Neuronal stem cell (in vitro differentiated cells): ENCODE results near the gene RABL2A.
"Not testable (repeated sequence)": the region's sequence is repeated elsewhere in the genome, so short reads cannot be mapped to it uniquely, and the experiment has no call there.

Source experiments
- DNase-seq: peaks from one replicate; pipeline ENCODE4 v3.0.0-alpha.2; 2013; ENCODE audit warnings: low spot score
- H2AFZ ChIP-seq: one replicate; pipeline ENCODE4 v1.6.1; 2013; ENCODE audit warnings: mild to moderate bottlenecking, low read length, inconsistent platforms
- H2AK5ac ChIP-seq: 2 replicates; pipeline ENCODE4 v1.6.1; 2013; ENCODE audit warnings: low read depth, mild to moderate bottlenecking, inconsistent platforms, low read length, moderate library complexity, mixed read lengths
- H2BK120ac ChIP-seq: 2 replicates; pipeline ENCODE4 v1.6.1; 2013; ENCODE audit warnings: low read depth, mild to moderate bottlenecking, inconsistent platforms, low read length, moderate library complexity, mixed read lengths
- H2BK12ac ChIP-seq: one replicate; pipeline ENCODE4 v1.6.1; 2013; ENCODE audit warnings: low read length, inconsistent platforms
- H2BK15ac ChIP-seq: 2 replicates; pipeline ENCODE4 v1.6.1; 2013; ENCODE audit warnings: mild to moderate bottlenecking, low read length, inconsistent platforms, mixed read lengths
- H2BK5ac ChIP-seq: one replicate; pipeline ENCODE4 v1.6.1; 2013; ENCODE audit warnings: inconsistent platforms, mild to moderate bottlenecking, low read length, moderate library complexity
- H3K14ac ChIP-seq: one replicate; pipeline ENCODE4 v1.6.1; 2013; ENCODE audit warnings: low read length, inconsistent platforms
- H3K18ac ChIP-seq: 2 replicates; pipeline ENCODE4 v1.6.1; 2013; ENCODE audit warnings: low read length, inconsistent platforms
- H3K23ac ChIP-seq: 2 replicates; pipeline ENCODE4 v1.6.1; 2013; ENCODE audit warnings: low read depth, mild to moderate bottlenecking, mixed read lengths, low read length, inconsistent platforms; ENCODE audit not compliant: poor library complexity
- H3K27ac ChIP-seq: replicated peaks from 3 replicates; pipeline ENCODE4 v1.5.1; 2013; ENCODE audit warnings: low read length, inconsistent platforms
- H3K27me3 ChIP-seq, 3 experiments: 2 replicates each; pipeline ENCODE4 v1.6.1; 2013; ENCODE audit warnings: low read length in 3 of 3, mild to moderate bottlenecking in 2 of 3, inconsistent platforms in 1 of 3, low read depth in 1 of 3, mixed read lengths in 1 of 3, moderate library complexity in 1 of 3; ENCODE audit not compliant: control insufficient read depth in 3 of 3, insufficient read depth in 3 of 3
- H3K36me3 ChIP-seq, 2 donors: replicated peaks in 1 of 2; 2 replicates each; pipeline ENCODE4 v1.6.1; 2013; ENCODE audit warnings: low read length in 2 of 2; ENCODE audit not compliant: control insufficient read depth in 2 of 2, insufficient read depth in 2 of 2
- H3K4ac ChIP-seq: 2 replicates; pipeline ENCODE4 v1.6.1; 2013; ENCODE audit warnings: inconsistent platforms, mild to moderate bottlenecking, low read length, moderate library complexity
- H3K4me1 ChIP-seq, 2 donors: 1 replicate in 1 of 2; 2 replicates in 1 of 2; pipeline ENCODE4 v1.6.1; 2013; ENCODE audit warnings: low read length in 2 of 2, low read depth in 1 of 2; ENCODE audit not compliant: control insufficient read depth in 2 of 2, insufficient read depth in 1 of 2
- H3K4me2 ChIP-seq: one replicate; pipeline ENCODE4 v1.6.1; 2013; ENCODE audit warnings: mild to moderate bottlenecking, low read length, inconsistent platforms; ENCODE audit not compliant: insufficient read depth, poor library complexity, severe bottlenecking
- H3K4me3 ChIP-seq, 2 donors: 2 replicates each; pipeline ENCODE4 v1.5.1; 2013; ENCODE audit warnings: low read length in 2 of 2, mild to moderate bottlenecking in 2 of 2, inconsistent platforms in 1 of 2, moderate library complexity in 1 of 2
- H3K79me1 ChIP-seq: one replicate; pipeline ENCODE4 v1.6.1; 2013; ENCODE audit warnings: low read depth, mild to moderate bottlenecking, inconsistent platforms, low read length, moderate library complexity
- H3K9ac ChIP-seq: one replicate; pipeline ENCODE4 v1.6.1; 2013; ENCODE audit warnings: mild to moderate bottlenecking, low read depth, low read length, inconsistent platforms; ENCODE audit not compliant: poor library complexity
- H3K9me3 ChIP-seq, 2 donors: replicated peaks in 1 of 2; 2 replicates each; pipeline versions ENCODE3 to v1.6.1; 2013; ENCODE audit warnings: low read length in 2 of 2, mild to moderate bottlenecking in 2 of 2, inconsistent platforms in 1 of 2, low read depth in 1 of 2, mixed read lengths in 1 of 2, moderate library complexity in 1 of 2; ENCODE audit not compliant: control insufficient read depth in 2 of 2, insufficient read depth in 1 of 2
- H4K8ac ChIP-seq: one replicate; pipeline ENCODE4 v1.6.1; 2013; ENCODE audit warnings: low read depth, mild to moderate bottlenecking, inconsistent platforms, low read length, moderate library complexity
- H4K91ac ChIP-seq: one replicate; pipeline ENCODE4 v1.6.1; 2013; ENCODE audit warnings: low read length, low read depth, mild to moderate bottlenecking, inconsistent platforms; ENCODE audit not compliant: poor library complexity
- WGBS, 2 donors: extraction: QIAGEN DNeasy Blood & Tissue Kit; methylation state at CpG; one replicate each; pipeline ENCODE4 v1.1.7; 2013; ENCODE audit warnings: missing lambda C conversion rate in 2 of 2, mixed read lengths in 1 of 2; ENCODE audit not compliant: insufficient read length in 2 of 2, insufficient replicate concordance in 1 of 2; ENCODE audit errors: extremely low coverage in 2 of 2; 5-methylcytosine and 5-hydroxymethylcytosine counted together

The RABL2A gene

DNA sequence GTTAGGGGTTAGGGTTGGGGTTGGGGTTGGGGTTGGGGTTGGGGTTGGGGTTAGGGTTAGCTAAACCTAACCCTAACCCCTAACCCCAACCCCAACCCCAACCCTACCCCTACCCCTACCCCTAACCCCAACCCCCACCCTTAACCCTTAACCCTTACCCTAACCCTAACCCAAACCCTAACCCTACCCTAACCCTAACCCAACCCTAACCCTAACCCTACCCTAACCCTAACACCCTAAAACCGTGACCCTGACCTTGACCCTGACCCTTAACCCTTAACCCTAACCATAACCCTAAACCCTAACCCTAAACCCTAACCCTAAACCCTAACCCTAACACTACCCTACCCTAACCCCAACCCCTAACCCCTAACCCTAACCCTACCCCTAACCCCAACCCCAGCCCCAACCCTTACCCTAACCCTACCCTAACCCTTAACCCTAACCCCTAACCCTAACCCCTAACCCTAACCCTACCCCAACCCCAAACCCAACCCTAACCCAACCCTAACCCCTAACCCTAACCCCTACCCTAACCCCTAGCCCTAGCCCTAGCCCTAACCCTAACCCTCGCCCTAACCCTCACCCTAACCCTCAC is 24.1 kb upstream of the RABL2A start:
- Histone ChIP-seq H3K27ac (no peak overlapping the region), H3K14ac (no peak overlapping the region), H3K36me3 (no peaks in the 10 kb centered on the region)

GRCh38 chr2:113603467-113604084 is 23.5 kb upstream of the RABL2A start:
- H3K14ac ChIP-seq, H3K4ac ChIP-seq, H3K36me3 ChIP-seq, H2AK5ac ChIP-seq, H3K27me3 ChIP-seq, H3K18ac ChIP-seq, H2BK15ac ChIP-seq, H3K9ac ChIP-seq, H2BK120ac ChIP-seq, H3K79me1 ChIP-seq, H3K4me2 ChIP-seq, H3K4me1 ChIP-seq, DNase-seq, H2BK12ac ChIP-seq, H3K9me3 ChIP-seq, H3K23ac ChIP-seq, H4K91ac ChIP-seq, H2BK5ac ChIP-seq, H3K27ac ChIP-seq, H4K8ac ChIP-seq: not testable (repeated sequence)
- peak overlapping the region; percentile 51 to 78 for H3K4me3 ChIP-seq
- peak overlapping the region; percentile 82 for H2AFZ ChIP-seq
- no CpG with 5 or more reads among the region's 84 CpGs for WGBS, 2 donors

More for the DNA sequence above, 24.1 kb upstream of the RABL2A start:
- Histone ChIP-seq H3K4me3 (peak overlapping the region; percentile 51 to 78), H2BK120ac (no peak overlapping the region), H3K27me3 (no peaks in the 10 kb centered on the region), H3K9me3 (no peaks in the 10 kb centered on the region), H2BK12ac (no peak overlapping the region), H3K23ac (no peak overlapping the region), H2BK15ac (no peak overlapping the region), H3K4ac (no peak overlapping the region), H3K18ac (no peak overlapping the region), H4K91ac (no peak overlapping the region), H4K8ac (no peak overlapping the region), H3K4me1 (no peaks in the 10 kb centered on the region), H2AFZ (peak overlapping the region; percentile 82), H2BK5ac (no peak overlapping the region), H3K9ac (no peak overlapping the region), H2AK5ac (no peak overlapping the region), H3K4me2 (no peak overlapping the region), H3K79me1 (no peaks in the 10 kb centered on the region)
- 100% methylated on average over 1 of the region's 2 CpGs; no CpG with 5 or more reads in 1 of the 2 donors for WGBS, 2 donors
- DNase-seq = no peak

GRCh38 chr2:113604085-113604477 is 23.0 kb upstream of the RABL2A start:
- WGBS, 2 donors = no CpG with 5 or more reads among the region's 20 CpGs

GRCh38 chr2:113604661-113605060 is 22.4 kb upstream of the RABL2A start:
- H3K4me3 ChIP-seq, DNase-seq, H3K36me3 ChIP-seq, H2BK12ac ChIP-seq, H3K4me1 ChIP-seq, H3K14ac ChIP-seq, H3K27me3 ChIP-seq, H3K9me3 ChIP-seq, H3K4ac ChIP-seq, H2BK120ac ChIP-seq, H3K18ac ChIP-seq, H2BK5ac ChIP-seq, H2BK15ac ChIP-seq, H3K79me1 ChIP-seq, H4K8ac ChIP-seq, H3K27ac ChIP-seq, H3K9ac ChIP-seq, H2AK5ac ChIP-seq, H3K4me2 ChIP-seq, H3K23ac ChIP-seq, H4K91ac ChIP-seq: not testable (repeated sequence)
- no CpG with 5 or more reads among the region's 5 CpGs for WGBS, 2 donors
- H2AFZ ChIP-seq = peak overlapping the region; percentile 66

More at GRCh38 chr2:113604085-113604477, 23.0 kb upstream of the RABL2A start:
- not testable (repeated sequence) for H4K91ac ChIP-seq, H3K14ac ChIP-seq, H2BK5ac ChIP-seq, H3K4me1 ChIP-seq, H2AK5ac ChIP-seq, H3K27ac ChIP-seq, H3K4me2 ChIP-seq, H3K27me3 ChIP-seq, H3K79me1 ChIP-seq, H3K9ac ChIP-seq, H2BK12ac ChIP-seq, H4K8ac ChIP-seq, H3K36me3 ChIP-seq, H3K4ac ChIP-seq, DNase-seq, H2BK120ac ChIP-seq, H3K23ac ChIP-seq, H3K9me3 ChIP-seq, H2BK15ac ChIP-seq
- Histone ChIP-seq H3K18ac (peak overlapping the region; percentile 17), H2AFZ (peak overlapping the region; percentile 77), H3K4me3 (peak overlapping the region in 1 of 2 donors; percentile 53)
